IMR-90 (cell line): ENCODE measurements around the gene KIF22.
A peak's percentile ranks its signal among the peaks of the same experiment; 100 is the strongest.

Experiments used
- FOS ChIP-seq: fragments of 150-350 bp; IDR thresholded peaks from 2 replicates; pipeline ENCODE4 v1.6.1; 2016; ENCODE audit warnings: low read depth, low read length
- MAFK ChIP-seq: IDR thresholded peaks from 2 replicates; pipeline ENCODE4 v1.6.1; 2012; ENCODE audit warnings: low read depth, low read length, improper control_type of control experiment
- MXI1 ChIP-seq: IDR thresholded peaks from 2 replicates; pipeline ENCODE4 v1.6.1; 2012; ENCODE audit warnings: low read depth, mild to moderate bottlenecking, low read length, moderate library complexity, borderline replicate concordance
- NFE2L2 ChIP-seq: fragments of 150-350 bp; IDR thresholded peaks from 2 replicates; pipeline ENCODE4 v1.6.1; 2016; ENCODE audit warnings: low read depth, mild to moderate bottlenecking, low read length
- POLR2A ChIP-seq: IDR thresholded peaks from 2 replicates; pipeline ENCODE4 v1.6.1; 2012; ENCODE audit warnings: mild to moderate bottlenecking, low read depth, low read length
- RCOR1 ChIP-seq: IDR thresholded peaks from 2 replicates; pipeline ENCODE4 v1.6.1; 2012; ENCODE audit warnings: mild to moderate bottlenecking, low read length, improper control_type of control experiment; ENCODE audit not compliant: insufficient replicate concordance
- TF ChIP-seq, protein P1 (sequence below): conservative IDR thresholded peaks from 2 replicates; pipeline ENCODE4 v1.5.1; 2012; ENCODE audit warnings: mild to moderate bottlenecking, low read depth, low read length, improper control_type of control experiment
- TF ChIP-seq, protein P2 (sequence below): fragments of 150-350 bp; IDR thresholded peaks from 2 replicates; pipeline ENCODE4 v1.6.1; 2016; ENCODE audit warnings: low read depth, mild to moderate bottlenecking, low read length, moderate library complexity, borderline replicate concordance

DNA sequence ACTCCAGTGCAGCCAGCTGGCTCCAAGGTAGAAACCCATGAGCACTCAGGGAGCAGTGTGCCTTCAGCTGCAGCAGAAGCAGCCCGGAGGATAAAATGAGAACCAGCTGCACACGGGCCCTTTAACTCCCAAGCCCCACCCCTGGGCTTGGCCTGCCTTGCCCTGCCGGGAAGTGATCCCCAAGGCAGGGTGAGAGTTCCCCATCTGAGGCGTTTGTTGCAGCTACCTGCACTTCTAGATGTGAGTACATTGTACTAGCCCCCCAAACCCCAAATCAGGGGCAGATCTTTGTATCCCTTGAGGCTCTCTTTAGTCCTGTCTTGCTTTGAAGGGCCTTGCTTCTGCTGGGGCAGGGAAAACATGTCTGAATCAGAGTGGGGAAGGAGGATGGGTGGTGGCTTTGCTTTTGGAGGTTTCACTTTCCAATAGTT, 29.7 kb downstream of the KIF22 start, which contains the start of gene MVP:
- no peak for TF ChIP-seq POLR2A
- TF ChIP-seq, protein P1, sequence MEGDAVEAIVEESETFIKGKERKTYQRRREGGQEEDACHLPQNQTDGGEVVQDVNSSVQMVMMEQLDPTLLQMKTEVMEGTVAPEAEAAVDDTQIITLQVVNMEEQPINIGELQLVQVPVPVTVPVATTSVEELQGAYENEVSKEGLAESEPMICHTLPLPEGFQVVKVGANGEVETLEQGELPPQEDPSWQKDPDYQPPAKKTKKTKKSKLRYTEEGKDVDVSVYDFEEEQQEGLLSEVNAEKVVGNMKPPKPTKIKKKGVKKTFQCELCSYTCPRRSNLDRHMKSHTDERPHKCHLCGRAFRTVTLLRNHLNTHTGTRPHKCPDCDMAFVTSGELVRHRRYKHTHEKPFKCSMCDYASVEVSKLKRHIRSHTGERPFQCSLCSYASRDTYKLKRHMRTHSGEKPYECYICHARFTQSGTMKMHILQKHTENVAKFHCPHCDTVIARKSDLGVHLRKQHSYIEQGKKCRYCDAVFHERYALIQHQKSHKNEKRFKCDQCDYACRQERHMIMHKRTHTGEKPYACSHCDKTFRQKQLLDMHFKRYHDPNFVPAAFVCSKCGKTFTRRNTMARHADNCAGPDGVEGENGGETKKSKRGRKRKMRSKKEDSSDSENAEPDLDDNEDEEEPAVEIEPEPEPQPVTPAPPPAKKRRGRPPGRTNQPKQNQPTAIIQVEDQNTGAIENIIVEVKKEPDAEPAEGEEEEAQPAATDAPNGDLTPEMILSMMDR, result no peak
- TF ChIP-seq RCOR1, result no peak
- no peak for TF ChIP-seq NFE2L2
- TF ChIP-seq FOS, result no peak
- TF ChIP-seq, protein P2, sequence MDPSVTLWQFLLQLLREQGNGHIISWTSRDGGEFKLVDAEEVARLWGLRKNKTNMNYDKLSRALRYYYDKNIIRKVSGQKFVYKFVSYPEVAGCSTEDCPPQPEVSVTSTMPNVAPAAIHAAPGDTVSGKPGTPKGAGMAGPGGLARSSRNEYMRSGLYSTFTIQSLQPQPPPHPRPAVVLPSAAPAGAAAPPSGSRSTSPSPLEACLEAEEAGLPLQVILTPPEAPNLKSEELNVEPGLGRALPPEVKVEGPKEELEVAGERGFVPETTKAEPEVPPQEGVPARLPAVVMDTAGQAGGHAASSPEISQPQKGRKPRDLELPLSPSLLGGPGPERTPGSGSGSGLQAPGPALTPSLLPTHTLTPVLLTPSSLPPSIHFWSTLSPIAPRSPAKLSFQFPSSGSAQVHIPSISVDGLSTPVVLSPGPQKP, result no peak
- TF ChIP-seq MXI1, result peak; percentile 52; the same call in 1 of the 2 replicates
- TF ChIP-seq MAFK, result no peak
